ENCODE results near the gene TARBP2.

DNA sequence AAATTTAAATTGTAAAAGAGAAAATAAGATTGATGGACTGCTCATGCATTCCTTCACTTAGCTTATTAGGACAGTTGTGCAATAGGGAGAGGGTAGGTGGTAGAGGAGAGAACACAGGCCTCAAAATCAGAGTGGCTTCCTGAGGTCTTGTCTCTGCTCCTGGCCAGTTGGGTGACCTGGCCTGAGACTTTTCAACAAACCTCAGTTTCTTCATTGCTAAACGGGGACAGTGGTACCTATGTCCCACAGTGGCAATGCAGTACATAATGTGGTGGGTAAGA lies 4.4 kb upstream of the TARBP2 start:
- TF ChIP-seq CTCF (IDR thresholded peaks at IDR 0.05) (no peak), POLR2A (IDR thresholded peaks at IDR 0.05) (no peak)

Data from Peyer's patch (tissue), 4 donors.